ENCODE results near the gene GSTO2. TPM values are rescaled to one million over a fixed set of nuclear protein-coding genes. Genes with fewer than 3 reads are reported as not detected.

The GSTO2 gene
- polyA plus RNA-seq, 1 experiment = 1.7 TPM

GRCh38 chr10:104258209-104258608 is 10.8 kb upstream of the GSTO2 start:
- CTCF ChIA-PET = interaction anchor here (1.1 to 6.4 kb wide), 3 partner anchors 17 to 47 kb away, joined by 6 to 47 read pairs (median 42); no protein-coding TSS in a partner anchor
- no peak overlapping the region for H3K4me3 ChIP-seq (ENCODE audit: low read depth, low read length)
- H3K27ac ChIP-seq (ENCODE audit: low read depth, low read length) = no peak overlapping the region
- TF ChIP-seq CTCF (IDR thresholded peaks at IDR 0.05; ENCODE audit: low read depth, low read length) = no peak
- no peaks in the 10 kb centered on the region for H3K27me3 ChIP-seq (ENCODE audit: control insufficient read depth, insufficient read depth, low read length)
- no peaks in the 10 kb centered on the region for H3K9me3 ChIP-seq (ENCODE audit: control insufficient read depth, insufficient read depth, low read length)
- POLR2A ChIA-PET = no interaction called here
- no peak for DNase-seq (ENCODE audit: low read depth, low spot score)

GRCh38 chr10:104259456-104259855 is 9.5 kb upstream of the GSTO2 start:
- CTCF ChIA-PET = interaction anchor here (1.0 to 6.4 kb wide), 2 partner anchors 15 to 33 kb away, joined by 5 to 42 read pairs; no protein-coding TSS in a partner anchor
- TF ChIP-seq CTCF (IDR thresholded peaks at IDR 0.05; ENCODE audit: low read depth, low read length) = no peak
- H3K27me3 ChIP-seq (ENCODE audit: control insufficient read depth, insufficient read depth, low read length) = no peaks in the 10 kb centered on the region
- H3K4me3 ChIP-seq (ENCODE audit: low read depth, low read length) = no peak overlapping the region
- DNase-seq (ENCODE audit: low read depth, low spot score) = no peak
- peak overlapping the region; percentile 24 for H3K27ac ChIP-seq (ENCODE audit: low read depth, low read length)
- no peaks in the 10 kb centered on the region for H3K9me3 ChIP-seq (ENCODE audit: control insufficient read depth, insufficient read depth, low read length)
- POLR2A ChIA-PET = interaction anchor here (0.6 to 1.0 kb wide), 2 partner anchors 9 to 398 kb away, joined by 4 to 9 read pairs; partner anchors contain the start of gene GSTO2

- TF ChIP-seq CTCF (IDR thresholded peaks at IDR 0.05; ENCODE audit: low read depth, low read length) = no peak
- ChIA-PET CTCF (interaction anchor here (1.0 to 6.4 kb wide), 4 partner anchors 14 to 372 kb away, joined by 3 to 42 read pairs (median 7); no protein-coding TSS in a partner anchor), POLR2A (interaction anchor here (0.6 to 1.0 kb wide), 2 partner anchors 9 to 399 kb away, joined by 4 to 9 read pairs; partner anchors contain the start of gene GSTO2)
- no peaks in the 10 kb centered on the region for H3K9me3 ChIP-seq (ENCODE audit: control insufficient read depth, insufficient read depth, low read length)
- H3K27me3 ChIP-seq (ENCODE audit: control insufficient read depth, insufficient read depth, low read length) = no peaks in the 10 kb centered on the region
- H3K27ac ChIP-seq (ENCODE audit: low read depth, low read length) = peak overlapping the region; percentile 68
- no peak overlapping the region for H3K4me3 ChIP-seq (ENCODE audit: low read depth, low read length)
- DNase-seq (ENCODE audit: low read depth, low spot score) = no peak
Measured at GRCh38 chr10:104259999-104260774, 8.8 kb upstream of the GSTO2 start.

- no peak for DNase-seq (ENCODE audit: low read depth, low spot score)
- CTCF ChIA-PET = interaction anchor here (0.7 to 2.6 kb wide), 5 partner anchors 13 to 373 kb away, joined by 3 to 9 read pairs (median 3); no protein-coding TSS in a partner anchor
- TF ChIP-seq CTCF (IDR thresholded peaks at IDR 0.05; ENCODE audit: low read depth, low read length) = no peak
- no peak overlapping the region for H3K27ac ChIP-seq (ENCODE audit: low read depth, low read length)
- POLR2A ChIA-PET = interaction anchor here (0.8 kb wide), 1 partner anchor 13 kb away, joined by 3 read pairs; no protein-coding TSS in a partner anchor
- H3K27me3 ChIP-seq (ENCODE audit: control insufficient read depth, insufficient read depth, low read length) = no peaks in the 10 kb centered on the region
- no peak overlapping the region for H3K4me3 ChIP-seq (ENCODE audit: low read depth, low read length)
- H3K9me3 ChIP-seq (ENCODE audit: control insufficient read depth, insufficient read depth, low read length) = no peaks in the 10 kb centered on the region
Measured at GRCh38 chr10:104260775-104261115, 8.2 kb upstream of the GSTO2 start.

- ChIA-PET POLR2A (no interaction called here), CTCF (interaction anchor here (1.0 to 2.6 kb wide), 6 partner anchors 12 to 374 kb away, joined by 3 to 10 read pairs (median 4); partner anchors contain the start of gene CFAP58)
- no peak overlapping the region for H3K4me3 ChIP-seq (ENCODE audit: low read depth, low read length)
Measured at GRCh38 chr10:104262055-104262454, 6.9 kb upstream of the GSTO2 start.

More at GRCh38 chr10:104262055-104262454, 6.9 kb upstream of the GSTO2 start:
- Histone ChIP-seq H3K27ac (ENCODE audit: low read depth, low read length) (no peak overlapping the region), H3K27me3 (ENCODE audit: control insufficient read depth, insufficient read depth, low read length) (no peaks in the 10 kb centered on the region), H3K9me3 (ENCODE audit: control insufficient read depth, insufficient read depth, low read length) (no peaks in the 10 kb centered on the region)
- no peak for DNase-seq (ENCODE audit: low read depth, low spot score)
- no peak for TF ChIP-seq CTCF (IDR thresholded peaks at IDR 0.05; ENCODE audit: low read depth, low read length)

Data from AG04450 (cell line).